GM19023 (cell line): Measurements from ENCODE around the gene MED29.

Experiments used
- ATAC-seq: cut with Tn5 transposase; IDR thresholded peaks from one replicate; pipeline ENCODE4 v1.9.1; 2021; ENCODE audit warnings: mild to moderate bottlenecking, moderate library complexity; ENCODE audit not compliant: unreplicated experiment

Gene MED29

DNA sequence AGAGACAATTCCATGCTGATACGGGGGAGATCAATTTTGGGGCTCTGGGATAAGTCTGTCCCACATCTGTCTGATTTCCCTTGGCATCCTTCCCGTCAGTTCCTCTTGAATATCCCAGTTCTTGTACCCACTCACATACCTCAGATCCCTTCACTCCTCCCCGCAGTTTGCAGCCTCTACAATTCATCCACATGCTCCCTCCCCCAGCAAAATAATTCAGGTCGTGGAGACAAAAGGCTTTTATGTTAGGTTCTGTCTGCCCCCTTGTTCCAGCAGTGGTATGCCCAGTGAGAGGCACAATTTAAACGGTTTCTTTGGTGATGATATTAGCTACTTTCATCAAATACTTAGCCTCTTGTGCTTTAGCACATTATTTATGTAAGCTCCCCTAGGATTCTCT, 35.0 kb downstream of the MED29 start:
- ATAC-seq = no peak

DNA sequence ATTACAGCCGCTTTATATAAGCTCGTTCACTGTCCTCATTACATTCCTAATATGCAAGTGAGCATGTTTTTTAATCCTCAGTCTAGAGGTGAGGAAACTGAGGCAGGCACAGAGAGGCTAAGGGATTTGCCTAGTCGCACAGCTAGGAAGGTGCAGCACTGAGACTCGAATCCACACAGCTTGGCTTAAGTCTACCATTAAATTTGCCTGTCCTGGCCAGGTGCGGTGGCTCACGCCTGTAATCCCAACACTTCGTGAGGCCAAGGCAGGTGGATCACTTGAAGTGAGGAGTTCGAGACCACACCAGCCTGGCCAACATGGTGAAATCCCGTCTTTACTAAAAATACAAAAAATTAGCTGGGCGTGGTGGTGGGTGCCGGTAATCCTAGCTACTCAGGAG, 36.5 kb downstream of the MED29 start:
- ATAC-seq = no peak

DNA sequence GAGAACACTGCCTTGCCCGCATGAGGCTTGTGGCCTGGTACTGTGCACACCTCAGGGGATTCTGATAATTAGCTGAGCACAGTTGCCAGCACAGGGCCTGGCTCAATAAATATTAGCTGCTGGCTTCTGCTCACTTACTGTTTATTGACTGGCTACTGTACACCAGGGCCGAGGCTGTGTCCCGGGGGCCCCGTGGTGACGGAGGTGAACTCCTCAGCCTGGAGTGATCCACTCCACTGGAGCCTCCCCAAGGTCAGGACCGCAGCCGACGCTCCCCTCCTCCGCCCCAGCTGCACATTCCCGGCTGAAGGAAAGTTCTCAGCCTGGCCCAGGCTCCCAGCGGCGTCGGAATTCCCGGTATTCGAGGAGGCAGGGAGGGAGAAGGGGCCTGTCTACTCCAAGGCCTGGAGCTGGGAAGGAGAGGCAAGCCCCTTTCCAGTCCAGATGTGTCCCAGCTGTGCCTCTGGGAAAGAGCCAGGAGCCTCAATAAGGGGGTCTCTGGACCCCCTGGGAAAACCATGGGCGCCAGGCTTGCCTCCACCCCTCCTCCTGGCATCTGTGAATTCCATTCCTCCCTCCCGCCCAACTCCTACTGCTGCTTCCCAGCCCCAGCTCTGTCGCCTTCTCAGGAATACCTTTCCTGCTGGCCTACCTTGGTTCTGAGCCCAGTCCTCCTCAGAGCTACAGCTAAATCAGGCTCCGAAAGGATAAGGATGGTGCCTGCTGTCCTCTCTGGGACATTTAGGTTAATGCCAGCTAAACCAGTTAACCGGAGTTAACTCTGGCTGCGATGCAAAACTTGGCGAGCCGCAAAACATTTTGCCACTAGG, 37.3 kb downstream of the MED29 start:
- ATAC-seq = no peak

DNA sequence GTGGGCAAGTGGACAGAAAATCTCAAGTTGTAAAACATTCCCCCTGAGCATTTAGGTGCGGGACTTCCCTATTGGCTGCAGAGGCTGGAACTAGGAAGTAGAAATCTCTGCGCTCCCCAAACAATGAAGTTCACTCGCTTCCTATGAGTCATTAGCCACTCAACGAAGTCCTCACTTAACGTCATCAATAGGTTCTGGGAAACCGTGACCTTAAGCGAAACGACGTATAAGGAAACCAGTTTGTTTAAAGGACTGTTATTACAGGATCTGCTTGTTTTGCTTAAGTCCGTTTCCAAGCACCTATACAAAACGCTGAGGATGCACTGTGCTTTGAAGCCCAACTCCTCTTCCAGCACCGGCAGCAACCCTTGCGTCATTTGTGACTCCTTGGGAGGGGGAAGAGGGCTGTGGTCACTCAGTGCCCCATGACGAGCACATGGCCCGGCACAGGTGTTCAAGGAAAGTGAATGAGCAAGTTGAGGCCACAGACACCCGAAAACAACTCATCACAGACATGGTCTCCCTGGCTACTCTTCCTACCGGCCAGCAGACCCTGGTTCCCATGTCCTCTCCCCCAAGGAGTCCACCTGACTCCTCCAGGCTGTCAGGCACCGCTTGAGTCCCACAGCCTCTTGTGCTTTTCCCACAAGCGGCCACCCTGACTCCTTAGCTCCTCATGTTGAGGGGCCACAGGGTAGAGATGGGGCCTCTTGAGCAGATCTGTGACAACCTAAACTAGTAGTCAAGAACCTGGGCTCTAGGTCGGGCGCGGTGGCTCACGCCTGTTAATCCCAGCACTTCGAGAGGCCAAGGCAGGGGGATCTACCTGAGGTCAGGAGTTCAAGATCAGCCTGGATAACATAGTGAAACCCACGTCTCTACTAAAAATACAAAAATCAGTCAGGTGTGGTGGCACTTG, 39.8 kb downstream of the MED29 start:
- no peak for ATAC-seq

DNA sequence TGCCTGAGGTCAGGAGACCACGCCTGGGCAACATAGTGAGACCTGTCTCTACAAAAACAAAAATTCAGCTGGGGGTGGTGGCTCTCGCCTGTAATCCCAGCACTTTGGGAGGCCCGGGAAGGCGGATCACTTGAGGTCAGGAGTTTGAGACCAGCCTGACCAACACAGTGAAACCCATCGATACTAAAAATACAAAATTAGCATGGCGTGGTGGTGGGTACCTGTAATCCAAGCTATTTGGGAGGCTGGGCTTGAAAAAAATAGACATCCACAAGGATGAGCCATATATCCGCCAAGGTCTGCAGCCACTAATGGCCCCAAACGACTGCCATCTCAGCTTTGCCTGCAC, 41.5 kb downstream of the MED29 start:
- ATAC-seq = no peak

DNA sequence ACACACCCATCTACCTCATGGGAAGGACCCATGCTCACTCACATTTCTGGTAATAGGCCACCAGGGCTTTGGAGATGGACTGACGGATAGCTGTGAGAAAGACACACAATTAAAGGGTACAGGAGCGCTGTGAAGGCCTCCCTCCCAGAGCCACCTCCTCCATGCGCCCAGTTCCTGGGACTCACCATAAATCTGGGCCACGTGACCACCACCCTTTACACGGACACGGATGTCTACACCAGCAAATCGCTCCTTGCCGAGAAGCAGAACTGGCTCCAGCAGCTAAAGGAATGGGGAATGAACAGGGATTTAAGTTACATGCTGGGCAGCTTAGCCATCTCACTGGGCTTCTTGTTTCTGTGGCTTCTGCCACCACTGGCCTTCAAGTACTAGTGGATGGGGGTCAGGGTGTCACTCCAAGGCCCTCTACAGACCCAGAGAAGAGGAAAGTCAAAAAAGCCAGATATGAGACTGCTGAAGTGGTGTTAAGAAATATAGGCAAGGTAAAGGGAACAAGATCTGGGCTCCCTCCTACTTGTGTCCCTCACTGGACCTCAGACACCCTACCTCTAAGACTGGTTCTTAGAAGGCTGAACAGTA, 42.4 kb downstream of the MED29 start:
- no peak for ATAC-seq

DNA sequence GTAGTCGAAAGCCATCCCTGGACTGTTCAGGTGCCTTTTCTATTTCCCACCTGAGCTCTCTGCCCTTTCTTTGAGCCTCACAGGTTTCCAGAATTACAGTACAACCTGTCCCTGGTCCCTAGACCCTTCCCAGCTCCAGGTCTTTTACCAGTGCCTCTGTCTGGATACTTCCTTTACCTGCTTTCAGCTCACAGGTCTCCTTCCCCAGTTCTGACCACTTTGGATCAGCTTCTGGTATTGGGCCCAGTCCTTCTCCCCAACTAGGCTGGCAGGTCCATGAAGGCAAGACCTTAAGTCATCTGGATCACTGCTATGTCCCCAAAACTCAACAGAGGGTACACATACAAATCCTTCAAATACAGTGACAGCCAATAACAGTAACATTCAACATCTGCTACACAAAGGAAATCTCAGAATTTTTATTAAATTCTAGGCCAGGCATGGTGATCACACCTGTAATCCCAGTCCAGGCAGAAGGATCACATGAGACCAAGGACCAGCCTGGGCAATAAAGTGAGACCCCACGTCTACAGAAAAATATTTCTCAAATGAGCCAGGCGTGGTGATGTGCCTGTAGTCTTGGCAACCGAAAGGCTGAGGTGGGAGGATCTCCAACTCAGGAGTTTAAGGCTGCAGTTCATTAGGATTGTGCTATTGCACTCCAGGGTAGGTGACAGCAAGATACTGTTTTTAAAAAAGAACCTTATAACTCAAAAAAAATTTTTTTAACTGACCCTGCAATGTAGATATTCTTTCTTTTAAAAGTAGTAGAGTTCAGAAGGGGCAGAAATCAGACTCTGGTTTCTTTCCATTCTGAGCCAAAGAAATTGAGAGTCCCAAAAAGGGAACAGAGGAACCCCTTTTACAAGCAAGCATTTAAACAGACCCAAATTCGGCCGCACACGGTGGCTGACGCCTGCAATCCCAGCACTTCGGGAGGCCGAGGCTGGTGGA, 43.2 kb downstream of the MED29 start:
- ATAC-seq = no peak

DNA sequence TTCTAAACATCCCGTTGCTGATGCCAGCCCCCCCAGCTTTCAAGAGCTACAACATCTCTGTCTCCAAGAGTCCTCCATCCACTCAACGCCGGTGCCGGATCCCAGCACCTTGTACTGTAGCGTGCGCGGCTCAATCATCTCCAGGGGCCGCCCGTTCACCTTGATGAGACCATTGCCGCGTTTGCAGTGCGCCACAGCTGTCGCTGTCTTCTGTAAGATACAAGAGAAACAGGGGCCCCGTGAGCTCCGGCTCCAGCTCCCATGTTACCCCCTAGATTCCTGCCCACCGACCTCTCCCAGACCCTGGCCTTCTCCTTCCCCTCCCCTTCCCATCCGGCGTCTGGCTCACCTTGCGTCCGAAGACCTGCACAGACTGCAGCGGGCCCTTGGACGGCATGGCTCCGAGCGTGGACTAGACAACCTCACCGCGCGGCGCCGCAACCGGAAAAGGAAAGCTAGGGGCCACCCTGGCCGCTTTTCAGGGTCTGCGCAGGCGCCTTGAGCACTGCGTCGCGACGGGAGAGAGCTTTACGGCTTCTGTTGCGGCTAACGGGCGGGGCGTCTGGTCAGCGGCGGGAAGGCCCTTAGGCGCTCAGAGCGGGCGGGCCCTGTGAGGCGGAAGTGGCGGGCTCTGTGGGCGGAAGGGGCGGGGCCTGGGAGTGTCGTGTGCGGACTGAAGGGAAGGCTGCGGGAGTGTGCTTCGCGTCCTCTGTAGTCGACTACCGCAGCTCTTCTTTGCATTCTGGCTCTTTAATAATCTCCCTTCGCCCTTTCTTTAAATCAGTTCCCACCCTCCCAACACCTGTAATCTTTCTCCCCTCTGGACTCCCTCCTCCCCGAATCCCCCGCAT, 44.5 kb downstream of the MED29 start, which contains the start of gene RPS16:
RPS16 (minus strand) TSS at position 451 of the 851 bp plus-strand sequence; CDS start at position 397, 54 bp downstream.
- ATAC-seq = peak; percentile 87

DNA sequence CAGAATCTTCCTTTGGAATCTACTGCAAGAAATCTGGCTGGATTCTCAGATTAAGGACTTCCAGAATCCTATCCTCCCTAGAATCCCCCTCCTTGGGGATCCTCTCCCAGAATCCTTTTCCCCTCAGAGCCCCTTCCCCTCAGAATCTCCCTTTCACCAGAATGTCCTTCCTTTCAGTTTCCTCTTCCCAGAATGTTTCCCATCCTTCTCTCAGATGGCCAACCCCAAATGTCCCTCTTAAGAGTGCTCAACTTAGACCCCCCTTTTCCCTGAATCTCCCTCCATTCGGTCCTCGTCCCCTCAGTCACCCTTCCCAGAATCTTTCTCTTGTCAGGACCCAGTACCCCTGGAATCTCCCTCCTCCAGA, 45.2 kb downstream of the MED29 start:
- no peak for ATAC-seq

DNA sequence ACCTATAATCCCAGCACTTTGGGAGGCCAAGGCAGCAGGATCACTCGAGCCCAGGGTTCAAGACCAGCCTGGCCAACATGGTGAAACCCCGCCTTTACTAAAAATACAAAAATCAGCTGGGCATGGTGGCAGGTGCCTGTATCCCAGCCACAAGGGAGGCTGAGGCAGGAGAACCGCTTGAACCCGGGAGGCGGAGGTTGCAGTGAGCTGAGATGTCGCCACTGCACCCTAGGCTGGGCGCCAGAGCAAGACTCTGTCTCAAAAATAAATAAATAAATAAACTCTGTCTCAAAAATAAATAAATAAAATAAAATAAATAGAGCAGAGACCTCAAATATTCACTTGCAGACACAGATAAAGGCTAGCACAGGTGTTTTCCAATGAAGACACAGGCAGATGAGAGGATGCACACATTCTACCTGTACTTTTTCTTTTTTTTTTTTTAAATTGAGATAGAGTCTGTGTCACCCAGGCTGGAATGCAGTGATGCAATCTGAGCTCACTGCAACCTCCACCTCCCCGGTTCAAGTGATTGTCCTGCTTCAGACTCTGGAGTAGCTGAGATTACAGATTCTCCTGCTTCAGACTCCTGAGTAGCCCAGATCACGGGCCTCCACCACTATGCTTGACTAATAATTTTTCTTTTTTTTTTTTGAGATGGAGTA, 47.2 kb downstream of the MED29 start:
- ATAC-seq = no peak

DNA sequence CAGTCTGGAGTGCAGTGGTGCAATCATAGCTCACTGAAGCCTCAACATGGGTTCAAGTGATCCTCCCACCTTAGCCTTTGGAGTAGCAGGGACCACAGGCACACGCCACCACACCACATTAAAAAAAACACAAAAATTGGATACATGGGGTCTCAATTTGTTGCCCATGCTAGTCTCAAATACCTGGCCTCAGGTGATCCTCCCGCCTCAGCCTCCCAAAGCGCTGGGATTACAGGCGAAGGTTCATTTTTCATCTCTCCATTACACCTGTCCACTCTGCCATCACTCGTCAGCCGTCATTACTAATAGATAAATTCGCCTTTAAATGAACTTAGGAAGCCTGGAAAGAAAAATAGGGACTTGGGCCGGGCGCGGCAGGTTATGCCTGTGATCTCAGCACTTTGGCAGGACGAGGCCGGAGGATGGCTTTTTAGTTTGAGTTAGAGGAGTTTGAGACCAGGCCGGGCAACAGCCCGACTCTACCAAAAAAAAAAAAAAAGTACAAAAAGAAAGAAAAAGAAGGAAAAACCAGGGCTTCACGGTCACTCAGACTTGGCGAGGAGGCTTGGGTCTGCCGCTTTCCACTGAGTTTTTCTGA, 53.5 kb downstream of the MED29 start:
- ATAC-seq = no peak

DNA sequence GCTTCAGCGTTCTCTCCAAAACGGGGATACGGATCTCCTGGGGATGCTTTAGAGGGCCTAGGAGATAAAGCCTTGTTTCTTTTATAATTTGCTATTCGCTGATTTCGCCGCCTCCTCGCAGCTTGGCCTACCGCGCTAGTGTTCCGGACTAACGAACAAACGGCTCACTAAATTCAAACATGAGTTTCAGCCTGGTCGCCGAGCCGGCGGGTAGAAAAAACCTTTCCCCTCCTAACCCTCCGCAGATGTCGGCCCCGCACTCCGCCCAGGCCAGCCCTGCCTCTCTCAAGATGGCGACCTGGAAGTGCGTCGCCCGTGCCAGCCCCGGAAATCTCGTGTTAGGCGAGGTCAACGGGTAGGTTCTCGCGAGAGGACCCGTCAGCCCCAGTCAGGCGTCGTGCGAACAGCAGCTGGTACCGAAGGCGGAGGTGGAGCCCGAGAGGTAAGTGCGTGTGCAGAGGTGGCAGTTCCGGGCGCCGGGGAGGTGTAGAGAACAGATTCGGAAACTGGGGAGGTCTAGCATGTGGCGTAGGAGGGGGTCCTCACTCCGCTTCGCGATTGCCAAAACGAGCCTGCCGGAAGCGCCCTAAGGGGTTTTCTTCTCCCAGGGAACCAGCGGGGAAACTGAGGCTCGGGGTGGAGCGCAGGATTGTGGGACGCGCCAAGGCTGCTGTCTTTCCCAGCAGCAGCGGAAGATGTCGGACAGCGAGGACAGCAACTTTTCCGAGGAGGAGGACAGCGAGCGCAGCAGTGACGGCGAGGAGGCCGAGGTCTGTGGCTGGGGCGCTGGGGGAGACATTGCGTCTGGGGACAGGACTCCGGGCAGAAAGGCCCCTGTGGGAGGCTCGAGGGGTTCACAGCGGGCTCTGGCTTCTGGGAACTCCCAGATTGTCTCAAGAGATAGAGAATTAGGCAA, 54.3 kb downstream of the MED29 start, which contains the start of gene SUPT5H:
SUPT5H (plus strand) TSS at position 387 of the 916 bp plus-strand sequence; CDS start at position 696, 309 bp downstream.
- peak; percentile 88 for ATAC-seq

DNA sequence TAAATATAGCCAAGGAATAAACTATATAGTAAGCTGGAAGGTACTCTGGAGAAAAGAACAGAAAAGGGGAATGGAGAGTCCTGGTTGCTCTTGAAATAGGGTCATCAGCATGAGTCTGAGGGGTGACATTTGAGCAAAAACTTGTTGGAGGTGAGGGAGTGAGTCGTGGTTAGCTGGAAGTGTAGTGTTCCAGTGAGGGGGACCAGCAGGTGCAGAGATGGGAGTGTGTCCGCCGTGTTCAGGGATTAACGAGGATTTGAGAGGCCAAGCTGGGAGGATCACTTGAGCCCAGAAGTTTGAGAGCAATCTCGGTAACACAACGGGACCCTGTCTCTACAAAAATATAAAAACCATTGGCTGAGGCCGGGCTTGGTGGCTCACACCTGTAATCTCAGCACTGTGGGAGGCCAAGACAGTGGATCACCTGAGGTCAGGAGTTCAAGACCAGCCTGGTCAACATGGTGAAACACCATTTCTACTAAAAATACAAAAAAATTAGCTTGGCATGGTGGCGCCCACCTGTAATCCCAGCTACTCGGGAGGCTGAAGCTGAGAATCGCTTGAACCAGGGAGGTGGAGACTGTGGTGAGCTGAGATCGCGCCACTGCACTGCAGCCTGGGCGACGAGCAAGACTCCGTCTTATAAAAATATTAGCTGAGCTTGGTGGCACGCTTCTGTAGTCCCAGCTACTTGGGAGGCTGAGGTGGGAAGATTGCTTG, 55.3 kb downstream of the MED29 start:
- no peak for ATAC-seq

DNA sequence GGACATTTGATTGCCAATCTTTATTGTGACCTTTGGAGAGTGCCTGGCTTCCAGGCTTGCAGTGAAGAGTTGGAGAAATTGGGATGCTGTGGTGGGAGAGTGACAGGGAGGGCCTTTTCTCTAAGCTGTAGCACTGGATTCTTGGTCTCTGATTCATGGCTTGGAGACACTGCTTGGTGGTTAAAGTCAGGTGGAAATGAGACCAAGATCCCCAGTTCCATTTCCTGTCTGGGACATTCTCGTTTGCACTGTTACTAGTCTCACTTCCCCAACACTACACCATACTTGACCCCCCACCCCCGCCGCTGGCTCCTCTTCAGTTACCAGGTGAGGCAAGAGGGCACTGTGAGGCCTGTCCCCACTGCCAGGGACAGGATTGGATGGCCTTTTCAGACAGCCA, 57.1 kb downstream of the MED29 start:
- ATAC-seq = no peak

DNA sequence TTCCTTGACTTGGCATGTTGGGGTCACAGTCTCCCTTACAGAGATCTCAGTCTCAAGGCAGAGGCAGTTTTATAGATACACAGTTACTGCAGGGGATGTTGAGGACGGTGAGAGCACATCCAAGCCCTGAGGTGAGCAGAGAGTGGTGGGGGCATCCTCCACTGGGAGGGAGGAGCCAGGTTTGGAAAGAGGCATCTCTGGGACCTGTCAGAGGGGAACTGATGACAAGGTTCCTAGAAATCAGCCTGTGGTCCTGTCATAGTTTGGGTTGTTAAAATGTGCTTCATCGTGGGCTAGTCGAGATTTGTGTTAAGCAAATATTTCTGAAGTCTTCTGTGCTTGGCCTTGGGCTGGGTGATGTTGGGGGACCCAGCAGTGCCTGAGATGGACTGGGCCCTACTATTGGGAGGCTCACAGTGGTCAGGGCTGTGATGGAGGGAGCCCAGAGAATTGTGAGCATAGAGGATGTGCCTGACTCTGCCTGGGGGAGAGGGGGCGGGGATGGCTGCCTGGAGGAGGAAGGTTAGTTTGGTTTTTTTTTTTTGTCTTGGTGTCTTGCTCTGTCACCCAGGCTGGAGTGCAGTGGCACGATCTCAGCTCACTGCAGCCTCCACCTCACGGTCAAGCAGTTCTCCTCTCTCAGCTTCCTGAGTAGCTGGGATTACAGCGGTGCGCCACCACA, 58.1 kb downstream of the MED29 start:
- no peak for ATAC-seq
